Testis (tissue), 3 donors: ENCODE results near the gene ELMOD1. TPM values are rescaled to one million over a fixed set of nuclear protein-coding genes. Genes with fewer than 3 reads are reported as not detected.

Experiments
- DNase-seq: peaks from one replicate; pipeline ENCODE4 v3.0.0-alpha.2; 2019
- H3K27ac ChIP-seq, 2 donors: fragments of 200-600 bp; sonication (generic); one replicate each; pipeline ENCODE4 v1.5.1; 2019
- H3K27me3 ChIP-seq: fragments of 200-600 bp; sonication (generic); one replicate; pipeline ENCODE4 v1.5.1; 2019
- H3K36me3 ChIP-seq: fragments of 200-600 bp; sonication (generic); one replicate; pipeline ENCODE4 v1.5.1; 2017; ENCODE audit warnings: low read depth; ENCODE audit errors: missing control alignments
- H3K4me1 ChIP-seq: fragments of 200-600 bp; sonication (generic); one replicate; pipeline ENCODE4 v1.5.1; 2019
- H3K4me3 ChIP-seq, 2 donors: fragments of 200-600 bp; sonication (generic); one replicate each; pipeline ENCODE4 v1.5.1; 2017 to 2019
- H3K9me3 ChIP-seq: fragments of 200-600 bp; sonication (generic); one replicate; pipeline ENCODE4 v1.5.1; 2017
- POLR2A ChIP-seq: fragments of 450-650 bp; IDR thresholded peaks from one replicate; pipeline ENCODE4 v1.6.1; 2017; ENCODE audit warnings: antibody characterized with exemption, mild to moderate bottlenecking, moderate library complexity
- WGBS, 2 donors: methylation state at CpG; one replicate each; pipeline ENCODE4 v1.1.5; 2018; 5-methylcytosine and 5-hydroxymethylcytosine counted together
- intact Hi-C: fragments of 100-400 bp; cut with DNase I; formaldehyde crosslinking; loops from one replicate; pipeline ENCODE4 v1.15.1; 2023; ENCODE audit warnings: low total_unique reads
- polyA plus RNA-seq: library from polyadenylated mRNA; stranded (reverse); fragments of 350-450 nt; fragmentation: Illumina TruSeq; extraction: RNeasy Lipid Tissue Mini Kit (QIAGEN cat#74804); gene quantifications from one replicate; pipeline ENCODE4 v1.2.3, GENCODE V29; 2014; ENCODE audit warnings: low read depth, low replicate concordance; ENCODE audit not compliant: insufficient read depth
- total RNA-seq, 2 donors: library from RNA; depleted of rRNA; stranded (reverse); fragments of >200 nt; gene quantifications; one replicate each; pipeline ENCODE4 v1.2.3, GENCODE V29; 2016
- TF ChIP-seq, protein P1 (sequence below), 3 experiments: fragments of 450-650 bp in 2 of 3; fragments of 200-600 bp in 1 of 3; sonication (generic) in 1 of 3; IDR thresholded peaks; one replicate each; pipeline ENCODE4 v1.5.1; 2016 to 2019; ENCODE audit warnings: antibody characterized with exemption in 3 of 3, mild to moderate bottlenecking in 2 of 3, moderate library complexity in 1 of 3

ELMOD1 gene
- total and polyA plus RNA-seq, 3 donors from 2014 or later, result 5.6 to 11.1 (median 8.7) TPM

DNA sequence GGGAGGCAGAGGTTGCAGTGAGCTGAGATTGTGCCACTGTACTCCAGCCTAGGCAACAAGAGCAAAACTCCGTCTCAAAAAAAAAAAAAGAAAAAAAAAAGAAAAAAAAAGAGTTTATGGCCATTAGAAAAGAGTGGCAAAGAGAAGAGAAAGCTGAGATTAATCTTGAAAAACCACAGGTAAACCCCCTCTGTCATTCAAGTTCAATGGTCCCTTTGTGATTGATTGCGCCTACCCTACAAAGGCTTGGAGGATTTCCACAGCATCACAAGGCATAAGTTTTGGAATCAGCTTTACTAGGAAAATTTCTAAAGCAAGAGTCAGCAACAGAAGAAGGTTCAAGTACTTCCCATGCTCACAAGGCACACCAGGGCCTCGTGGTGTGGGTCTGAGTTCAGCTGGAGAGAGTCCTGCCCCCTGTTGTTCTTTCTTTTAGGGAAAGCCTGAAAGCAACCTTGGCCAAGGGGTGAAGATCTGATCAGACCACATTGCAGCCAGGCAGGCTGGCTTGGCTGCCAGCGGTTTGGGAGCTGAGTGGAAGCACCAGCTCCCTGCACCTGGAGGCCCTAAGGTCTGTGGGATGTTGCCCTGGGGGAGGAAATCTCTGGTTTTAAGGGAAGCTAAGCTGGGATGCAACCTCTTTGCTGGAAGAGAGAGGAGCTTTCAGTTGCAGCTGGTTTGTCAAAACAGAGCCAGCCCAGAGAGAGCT lies 79.1 kb downstream of the ELMOD1 start:
- Histone ChIP-seq H3K27me3 (no peaks in the 10 kb centered on the region), H3K4me3 (no peak overlapping the region), H3K27ac (no peak overlapping the region), H3K9me3 (no peaks in the 10 kb centered on the region), H3K4me1 (no peaks in the 10 kb centered on the region), H3K36me3 (no peaks in the 10 kb centered on the region)
- 68 to 76% methylated on average over 4 of the region's 4 CpGs for WGBS, 2 donors
- intact Hi-C loops, result no loop called here
- no peak for DNase-seq
- no peak for TF ChIP-seq POLR2A
- TF ChIP-seq, protein P1, sequence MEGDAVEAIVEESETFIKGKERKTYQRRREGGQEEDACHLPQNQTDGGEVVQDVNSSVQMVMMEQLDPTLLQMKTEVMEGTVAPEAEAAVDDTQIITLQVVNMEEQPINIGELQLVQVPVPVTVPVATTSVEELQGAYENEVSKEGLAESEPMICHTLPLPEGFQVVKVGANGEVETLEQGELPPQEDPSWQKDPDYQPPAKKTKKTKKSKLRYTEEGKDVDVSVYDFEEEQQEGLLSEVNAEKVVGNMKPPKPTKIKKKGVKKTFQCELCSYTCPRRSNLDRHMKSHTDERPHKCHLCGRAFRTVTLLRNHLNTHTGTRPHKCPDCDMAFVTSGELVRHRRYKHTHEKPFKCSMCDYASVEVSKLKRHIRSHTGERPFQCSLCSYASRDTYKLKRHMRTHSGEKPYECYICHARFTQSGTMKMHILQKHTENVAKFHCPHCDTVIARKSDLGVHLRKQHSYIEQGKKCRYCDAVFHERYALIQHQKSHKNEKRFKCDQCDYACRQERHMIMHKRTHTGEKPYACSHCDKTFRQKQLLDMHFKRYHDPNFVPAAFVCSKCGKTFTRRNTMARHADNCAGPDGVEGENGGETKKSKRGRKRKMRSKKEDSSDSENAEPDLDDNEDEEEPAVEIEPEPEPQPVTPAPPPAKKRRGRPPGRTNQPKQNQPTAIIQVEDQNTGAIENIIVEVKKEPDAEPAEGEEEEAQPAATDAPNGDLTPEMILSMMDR (IDR thresholded peaks at IDR 0.05), result no peak

DNA sequence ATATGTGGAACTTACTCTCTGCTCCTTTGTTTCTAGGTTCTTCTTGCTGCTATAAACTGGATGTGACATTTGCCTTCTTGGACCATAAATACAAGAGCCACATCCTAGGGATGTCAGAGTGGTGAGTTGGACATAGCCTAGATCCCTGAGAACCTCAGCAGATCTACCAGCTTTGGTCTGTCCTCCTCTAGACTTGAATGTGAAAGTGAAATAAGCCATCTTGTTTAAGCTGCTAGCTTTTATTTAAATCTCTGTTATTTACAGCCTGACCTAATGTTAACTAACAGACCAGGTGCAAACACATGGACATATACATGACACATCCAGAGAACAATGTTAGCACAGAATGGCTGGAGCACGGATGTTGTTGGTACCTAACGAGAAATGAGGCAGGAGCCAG lies 85.0 kb downstream of the ELMOD1 start:
- intact Hi-C loops, result no loop called here
- Histone ChIP-seq H3K4me1 (no peaks in the 10 kb centered on the region), H3K27ac (no peak overlapping the region), H3K4me3 (no peak overlapping the region), H3K27me3 (no peaks in the 10 kb centered on the region), H3K36me3 (no peaks in the 10 kb centered on the region), H3K9me3 (no peaks in the 10 kb centered on the region)
- no peak for TF ChIP-seq POLR2A
- TF ChIP-seq, protein P1 (IDR thresholded peaks at IDR 0.05), result no peak
- no peak for DNase-seq
- WGBS, 2 donors, result 61 to 63% methylated on average over 2 of the region's 2 CpGs

DNA sequence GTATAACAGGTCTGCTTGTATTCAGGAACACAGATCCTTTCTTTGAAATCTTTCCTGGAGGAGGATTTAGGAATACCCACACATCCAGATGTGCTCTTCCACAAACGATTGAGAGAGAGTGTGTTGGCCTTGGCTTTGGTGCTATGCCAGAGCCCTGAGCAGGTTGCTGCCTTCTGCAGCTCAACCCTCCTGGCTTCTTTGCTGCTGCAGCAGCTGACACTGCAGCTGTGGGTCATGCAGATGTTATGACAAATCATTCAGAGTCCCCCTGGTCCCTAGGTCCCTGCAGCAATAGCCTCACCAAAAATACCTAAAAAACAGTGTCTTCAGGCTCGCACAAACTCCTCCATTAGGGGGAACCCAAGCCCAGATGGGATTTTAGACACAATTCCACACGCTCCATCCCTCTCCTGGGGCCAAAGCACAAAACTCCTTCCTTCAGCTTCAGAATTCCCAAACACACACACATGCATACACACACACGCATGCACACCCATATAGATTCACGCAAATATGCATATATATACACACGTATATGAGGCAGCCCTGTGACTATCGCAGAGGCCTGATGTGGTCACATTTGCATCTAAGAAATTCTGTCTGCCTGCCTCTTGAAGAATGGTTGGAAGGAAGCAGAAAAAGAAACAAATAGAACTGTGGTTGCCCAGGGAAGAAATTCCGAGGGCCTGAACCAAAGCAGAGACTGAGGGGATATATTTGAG lies 85.5 kb downstream of the ELMOD1 start:
- no peak for DNase-seq
- H3K4me1 ChIP-seq, result no peaks in the 10 kb centered on the region
- no peaks in the 10 kb centered on the region for H3K36me3 ChIP-seq
- TF ChIP-seq, protein P1 (IDR thresholded peaks at IDR 0.05), result no peak
- no peak for TF ChIP-seq POLR2A
- WGBS, 2 donors, result 80 to 84% methylated on average over 8 of the region's 8 CpGs
- H3K27me3 ChIP-seq, result no peaks in the 10 kb centered on the region
- intact Hi-C loops, result no loop called here
- no peak overlapping the region for H3K27ac ChIP-seq
- no peaks in the 10 kb centered on the region for H3K9me3 ChIP-seq
- no peak overlapping the region for H3K4me3 ChIP-seq

DNA sequence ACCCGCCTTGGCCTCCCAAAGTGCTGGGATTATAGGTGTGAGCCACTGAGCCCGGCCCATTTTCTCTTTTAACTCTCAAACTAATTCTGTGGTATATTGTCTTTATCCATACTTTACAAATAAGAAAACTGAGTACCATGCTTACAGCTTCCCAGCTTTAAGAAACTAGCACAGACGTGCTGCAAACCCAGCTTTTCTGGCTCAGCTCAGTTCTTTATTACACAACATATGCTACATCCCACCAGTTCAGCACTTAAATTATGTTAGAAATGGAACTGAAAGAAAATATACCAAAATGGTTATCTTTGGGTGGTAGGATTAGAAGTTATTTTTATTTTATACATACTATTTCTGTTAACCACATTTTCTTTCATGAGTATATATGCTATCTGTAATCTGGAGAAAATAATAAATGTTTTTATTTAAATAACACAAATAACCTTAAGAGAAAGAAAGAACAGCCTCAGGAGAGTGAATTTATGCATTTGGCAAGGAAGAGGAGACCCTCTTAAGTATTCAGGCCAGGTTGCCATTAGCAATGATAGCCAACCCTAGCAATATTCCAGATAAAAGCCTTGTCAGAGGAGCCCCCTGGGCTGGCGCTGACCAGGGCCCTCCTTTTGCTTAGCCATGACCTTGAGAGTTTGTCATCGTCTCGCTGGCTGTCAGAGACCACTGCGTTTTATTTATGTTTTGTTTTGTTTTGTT lies 87.1 kb downstream of the ELMOD1 start:
- intact Hi-C loops, result no loop called here
- Histone ChIP-seq H3K27ac (no peak overlapping the region), H3K36me3 (no peaks in the 10 kb centered on the region), H3K27me3 (no peaks in the 10 kb centered on the region), H3K4me1 (no peaks in the 10 kb centered on the region), H3K4me3 (no peak overlapping the region), H3K9me3 (no peaks in the 10 kb centered on the region)
- WGBS, 2 donors, result 57 to 72% methylated on average over 7 of the region's 7 CpGs
- TF ChIP-seq POLR2A, result no peak
- TF ChIP-seq, protein P1 (IDR thresholded peaks at IDR 0.05), result no peak
- DNase-seq, result no peak
